Psoas muscle (tissue), 8 donors: ENCODE measurements around the gene SLC30A3. TPM values are rescaled to one million over a fixed set of nuclear protein-coding genes. Genes with fewer than 3 reads are reported as not detected.

ENCODE experiments used
- ATAC-seq, 4 donors: fragments of 200-7000 bp; cut with Tn5 transposase; one replicate each; pipeline ENCODE4 v1.9.1; 2020; ENCODE audit warnings: moderate library complexity in 3 of 4, mild to moderate bottlenecking in 2 of 4
- DNase-seq, 2 donors: peaks; one replicate each; pipeline ENCODE4 v3.0.0-alpha.2; 2020
- H3K27ac ChIP-seq: fragments of 200-600 bp; one replicate; pipeline ENCODE4 v1.8.0; 2022
- H3K27me3 ChIP-seq, 3 donors: fragments of 200-600 bp in 1 of 3; one replicate each; pipeline versions ENCODE4 v1.6.1 to v1.8.0; 2013 to 2022; ENCODE audit warnings: low read length in 2 of 3, mild to moderate bottlenecking in 2 of 3, moderate library complexity in 1 of 3; ENCODE audit not compliant: insufficient read depth in 3 of 3
- H3K36me3 ChIP-seq, 2 donors: fragments of 200-600 bp in 1 of 2; one replicate each; pipeline versions ENCODE4 v1.6.1 to v1.8.0; 2013 to 2022; ENCODE audit warnings: low read depth in 1 of 2, mild to moderate bottlenecking in 1 of 2, moderate library complexity in 1 of 2; ENCODE audit not compliant: insufficient read depth in 1 of 2
- H3K4me1 ChIP-seq: fragments of 200-600 bp; one replicate; pipeline ENCODE4 v1.8.0; 2022
- H3K4me3 ChIP-seq: fragments of 200-600 bp; one replicate; pipeline ENCODE4 v1.8.0; 2022; ENCODE audit warnings: mild to moderate bottlenecking
- H3K9me3 ChIP-seq: fragments of 200-600 bp; one replicate; pipeline ENCODE4 v1.8.0; 2022
- CTCF ChIP-seq: fragments of 200-600 bp; IDR thresholded peaks from one replicate; pipeline ENCODE4 v1.8.0; 2022; ENCODE audit warnings: antibody characterized with exemption
- WGBS, 3 donors: extraction: QIAGEN DNeasy Blood & Tissue Kit; methylation state at CpG; one replicate each; pipeline versions ENCODE4 v1.1.6 to v1.1.7; 2013; 5-methylcytosine and 5-hydroxymethylcytosine counted together
- intact Hi-C, 2 donors: fragments of 100-400 bp; cut with DNase I; formaldehyde crosslinking; loops; one replicate each; pipeline versions ENCODE4 v1.11.0 to v1.14.2; 2022
- polyA plus RNA-seq, 3 donors: library from polyadenylated mRNA; stranded (reverse); fragments of 200-250 nt; gene quantifications; one replicate each; pipeline ENCODE4 v1.2.3, GENCODE V29; 2013
- total RNA-seq, 4 donors: library from RNA; stranded (reverse); fragmentation: NEBNext Ultra II Directional in 2 of 4; extraction: Animal tissue kit (Norgen Biotek cat#: 25700) in 2 of 4; gene quantifications; one replicate each; pipeline versions ENCODE4 v1.2.1 to v1.2.4, GENCODE V29; 2021 to 2023
- donor health status: healthy with polysubstance abuse.
- donor health status: DM: no; HTN: no; CAD: no; lungs with moderate emphysema.
- donor health status: Bipolar disorder and iron deficiency.
- donor health status: healthy.
- donor health status: DM: yes; HTN: yes; CAD: no.
- donor health status: DM: no; HTN: no; CAD: no.
- donor health status: DM: no; HTN: no; CAD: no.
- donor health status: DM: yes; HTN: yes; CAD: no.

SLC30A3 gene
- total and polyA plus RNA-seq, 7 donors = 0.03 to 0.92 (median 0.13) TPM; not detected in 1

- intact Hi-C loops = no loop called here
- peaks cover 10 to 100% of the 10 kb centered on the region in 2 donors for H3K36me3 ChIP-seq
- no peaks in the 10 kb centered on the region for H3K27me3 ChIP-seq
- no peak overlapping the region for H3K27ac ChIP-seq
- 85 to 92% (median 86%) methylated on average over 3 of the region's 3 CpGs for WGBS, 3 donors
- peak in 1 of 2 donors; percentile 4 for DNase-seq
- no peaks in the 10 kb centered on the region for H3K4me1 ChIP-seq
- TF ChIP-seq CTCF = no peak
- no peak for ATAC-seq
- H3K4me3 ChIP-seq = no peak overlapping the region
- H3K9me3 ChIP-seq = no peaks in the 10 kb centered on the region
Measured at GRCh38 chr2:27236626-27237025, 26.2 kb downstream of the SLC30A3 start.

GRCh38 chr2:27236136-27236535, 26.7 kb downstream of the SLC30A3 start:
- no peak overlapping the region for H3K4me3 ChIP-seq
- no peak for TF ChIP-seq CTCF
- DNase-seq (peak in 1 of 2 donors; percentile 34), ATAC-seq (no peak)
- H3K36me3 ChIP-seq = peaks cover 10 to 100% of the 10 kb centered on the region in 2 donors
- no peaks in the 10 kb centered on the region for H3K4me1 ChIP-seq
- WGBS, 3 donors = 90 to 95% (median 95%) methylated on average over 12 of the region's 12 CpGs
- intact Hi-C loops = no loop called here
- no peaks in the 10 kb centered on the region for H3K27me3 ChIP-seq
- H3K9me3 ChIP-seq = no peaks in the 10 kb centered on the region
- H3K27ac ChIP-seq = no peak overlapping the region

GRCh38 chr2:27233341-27233740, 29.5 kb downstream of the SLC30A3 start:
- no peak overlapping the region for H3K27ac ChIP-seq
- H3K27me3 ChIP-seq = no peaks in the 10 kb centered on the region
- no peak for ATAC-seq
- H3K4me1 ChIP-seq = no peaks in the 10 kb centered on the region
- intact Hi-C loops = no loop called here
- TF ChIP-seq CTCF = no peak
- no peaks in the 10 kb centered on the region for H3K9me3 ChIP-seq
- H3K4me3 ChIP-seq = no peak overlapping the region
- no peak for DNase-seq
- 92 to 95% (median 94%) methylated on average over 14 of the region's 14 CpGs for WGBS, 3 donors
- H3K36me3 ChIP-seq = peaks cover 10 to 99% of the 10 kb centered on the region in 2 donors

- Histone ChIP-seq H3K36me3 (peaks cover 7 to 99% of the 10 kb centered on the region in 2 donors), H3K27me3 (no peaks in the 10 kb centered on the region), H3K4me1 (no peaks in the 10 kb centered on the region), H3K9me3 (no peaks in the 10 kb centered on the region), H3K4me3 (no peak overlapping the region), H3K27ac (no peak overlapping the region)
- DNase-seq = no peak
- intact Hi-C loops = no loop called here
- 89 to 95% (median 90%) methylated on average over 13 of the region's 13 CpGs for WGBS, 3 donors
- no peak for TF ChIP-seq CTCF
- ATAC-seq = no peak
Measured at GRCh38 chr2:27231921-27232320, 30.9 kb downstream of the SLC30A3 start.

GRCh38 chr2:27227501-27227900, 35.3 kb downstream of the SLC30A3 start:
- TF ChIP-seq CTCF = no peak

More at GRCh38 chr2:27227501-27227900, 35.3 kb downstream of the SLC30A3 start:
- no peaks in the 10 kb centered on the region for H3K9me3 ChIP-seq
- H3K27ac ChIP-seq = no peak overlapping the region
- ATAC-seq = no peak
- intact Hi-C loops = no loop called here
- H3K4me3 ChIP-seq = no peak overlapping the region
- no peaks in the 10 kb centered on the region for H3K4me1 ChIP-seq
- H3K36me3 ChIP-seq = peaks cover 18 to 98% of the 10 kb centered on the region in 2 donors
- H3K27me3 ChIP-seq = no peaks in the 10 kb centered on the region
- 84 to 96% (median 94%) methylated on average over 2 of the region's 2 CpGs for WGBS, 3 donors
- DNase-seq = no peak
